ENCODE measurements around the gene EPB42. TPM values are rescaled to one million over a fixed set of nuclear protein-coding genes. Genes with fewer than 3 reads are reported as not detected.

The EPB42 gene
- total RNA-seq, 6 donors from 2014 or later, result 0.39 TPM; not detected in 5

DNA sequence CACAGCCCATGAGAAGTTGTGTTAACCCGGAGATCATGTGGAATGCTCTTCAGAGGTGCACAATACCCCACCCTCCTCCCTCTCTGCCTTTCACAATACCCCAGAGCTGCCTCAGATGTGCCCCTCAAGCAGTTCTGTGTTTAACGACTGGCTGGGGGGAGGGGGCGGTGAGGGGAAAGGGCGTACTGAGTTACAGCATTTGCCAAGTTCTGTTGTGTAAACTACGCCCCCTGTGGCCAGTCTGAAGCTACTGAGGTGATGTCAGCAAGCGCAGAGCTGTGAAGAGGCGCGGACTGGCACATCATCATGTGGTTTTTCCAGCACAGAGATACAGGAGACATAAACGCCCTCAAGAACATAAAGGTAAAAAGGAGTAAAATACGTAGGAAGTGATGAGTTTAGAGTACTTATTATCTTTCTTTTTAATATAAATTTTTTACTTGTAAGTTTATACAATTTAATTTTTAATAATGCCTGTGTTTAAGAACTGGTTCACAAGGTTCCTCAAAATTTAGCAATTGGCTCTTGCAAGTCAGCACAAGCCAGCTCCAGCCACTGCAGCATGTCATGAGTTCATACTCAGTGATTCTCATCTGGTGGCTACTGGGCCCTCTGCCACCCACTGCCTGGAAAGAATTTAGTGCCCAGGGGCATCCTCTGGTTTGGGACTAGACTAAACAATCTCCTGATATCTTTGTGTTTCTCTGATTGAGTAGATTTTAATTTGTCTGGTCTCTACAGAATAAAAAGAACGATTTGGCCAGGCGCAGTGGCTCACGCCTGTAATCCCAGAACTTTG, 1.7 kb downstream of the EPB42 start:
- no peaks in the 10 kb centered on the region for H3K36me3 ChIP-seq
- DNase-seq (no peak), ATAC-seq (ENCODE audit: low FRiP score in 2 of 2) (no peak)
- no peak overlapping the region for H3K4me3 ChIP-seq
- TF ChIP-seq, protein P1, sequence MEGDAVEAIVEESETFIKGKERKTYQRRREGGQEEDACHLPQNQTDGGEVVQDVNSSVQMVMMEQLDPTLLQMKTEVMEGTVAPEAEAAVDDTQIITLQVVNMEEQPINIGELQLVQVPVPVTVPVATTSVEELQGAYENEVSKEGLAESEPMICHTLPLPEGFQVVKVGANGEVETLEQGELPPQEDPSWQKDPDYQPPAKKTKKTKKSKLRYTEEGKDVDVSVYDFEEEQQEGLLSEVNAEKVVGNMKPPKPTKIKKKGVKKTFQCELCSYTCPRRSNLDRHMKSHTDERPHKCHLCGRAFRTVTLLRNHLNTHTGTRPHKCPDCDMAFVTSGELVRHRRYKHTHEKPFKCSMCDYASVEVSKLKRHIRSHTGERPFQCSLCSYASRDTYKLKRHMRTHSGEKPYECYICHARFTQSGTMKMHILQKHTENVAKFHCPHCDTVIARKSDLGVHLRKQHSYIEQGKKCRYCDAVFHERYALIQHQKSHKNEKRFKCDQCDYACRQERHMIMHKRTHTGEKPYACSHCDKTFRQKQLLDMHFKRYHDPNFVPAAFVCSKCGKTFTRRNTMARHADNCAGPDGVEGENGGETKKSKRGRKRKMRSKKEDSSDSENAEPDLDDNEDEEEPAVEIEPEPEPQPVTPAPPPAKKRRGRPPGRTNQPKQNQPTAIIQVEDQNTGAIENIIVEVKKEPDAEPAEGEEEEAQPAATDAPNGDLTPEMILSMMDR (IDR thresholded peaks at IDR 0.05), result no peak
- no peak for TF ChIP-seq EP300 (IDR thresholded peaks at IDR 0.05)
- no peak for TF ChIP-seq POLR2AphosphoS5 (IDR thresholded peaks at IDR 0.05)
- TF ChIP-seq POLR2A (IDR thresholded peaks at IDR 0.05), result no peak
- no peaks in the 10 kb centered on the region for H3K4me1 ChIP-seq
- 51 to 55% methylated on average over 13 of the region's 13 CpGs for WGBS, 2 donors
- H3K27me3 ChIP-seq, result no peaks in the 10 kb centered on the region
- no peaks in the 10 kb centered on the region for H3K9me3 ChIP-seq
- H3K27ac ChIP-seq, result no peak overlapping the region

DNA sequence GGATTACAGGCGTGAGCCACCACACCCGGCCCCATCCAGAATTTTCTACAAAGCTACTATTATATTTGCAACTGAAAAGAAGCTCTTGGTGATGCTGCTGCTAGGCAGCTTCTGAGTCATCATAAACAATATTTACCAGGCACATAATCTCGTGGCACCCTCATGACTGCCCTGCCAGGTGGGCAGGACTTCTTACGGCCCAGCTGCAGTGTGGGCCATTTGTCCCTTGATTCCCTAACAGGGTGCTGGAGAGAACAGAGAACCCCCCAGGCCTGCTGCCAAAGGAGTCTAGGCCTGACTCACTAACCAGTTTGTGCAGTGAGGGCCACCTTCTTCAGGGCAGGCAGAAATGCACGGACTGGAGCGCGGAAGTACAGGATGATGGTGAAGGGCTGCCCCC, 4.9 kb downstream of the EPB42 start:
- no peak overlapping the region for H3K27ac ChIP-seq
- H3K27me3 ChIP-seq, result no peaks in the 10 kb centered on the region
- 84 to 88% methylated on average over 5 to 7 of the region's 7 CpGs for WGBS, 2 donors
- DNase-seq (no peak), ATAC-seq (ENCODE audit: low FRiP score in 2 of 2) (no peak)
- no peak overlapping the region for H3K4me3 ChIP-seq
- H3K36me3 ChIP-seq, result no peaks in the 10 kb centered on the region
- no peaks in the 10 kb centered on the region for H3K9me3 ChIP-seq
- no peaks in the 10 kb centered on the region for H3K4me1 ChIP-seq
- TF ChIP-seq, protein P1 (IDR thresholded peaks at IDR 0.05), result no peak
- TF ChIP-seq EP300 (IDR thresholded peaks at IDR 0.05), result no peak
- no peak for TF ChIP-seq POLR2AphosphoS5 (IDR thresholded peaks at IDR 0.05)

DNA sequence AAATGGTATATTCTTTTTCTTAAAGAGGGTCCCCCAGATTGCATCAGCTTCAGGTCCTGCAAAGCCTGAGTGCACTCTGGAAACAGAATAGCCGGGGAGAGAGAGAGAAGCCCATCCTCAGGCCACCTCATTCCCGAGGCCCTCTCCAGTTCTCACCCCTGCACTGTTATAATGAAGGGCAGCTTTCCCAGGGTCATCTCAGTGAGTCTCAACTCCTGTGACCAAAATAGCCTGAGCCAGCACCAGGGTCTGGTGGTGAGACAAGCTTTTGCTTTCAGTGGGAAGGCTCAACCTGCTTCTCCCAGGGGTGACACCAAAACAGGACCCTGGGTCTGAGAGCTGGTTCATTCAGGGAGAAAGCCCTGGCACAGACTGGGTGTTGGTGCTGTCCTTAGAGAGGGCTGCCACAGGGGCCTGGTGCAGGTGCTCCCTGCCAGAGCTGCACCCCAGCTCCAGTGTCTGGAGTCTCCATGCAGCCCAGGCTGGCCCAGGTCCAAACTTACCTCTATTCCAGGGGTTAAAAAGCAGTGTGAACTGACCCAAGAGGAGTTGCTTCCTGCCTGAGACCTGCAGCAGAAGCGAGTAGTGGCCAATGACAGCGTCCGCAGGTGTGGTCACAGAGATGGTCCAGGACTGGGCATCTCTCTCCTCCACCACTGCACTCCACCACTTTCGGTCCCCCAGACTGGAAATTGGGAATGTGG, 6.1 kb downstream of the EPB42 start:
- DNase-seq, result no peak
- TF ChIP-seq EP300 (IDR thresholded peaks at IDR 0.05) (no peak), POLR2AphosphoS5 (IDR thresholded peaks at IDR 0.05) (no peak), POLR2A (IDR thresholded peaks at IDR 0.05) (no peak)
- no peaks in the 10 kb centered on the region for H3K4me1 ChIP-seq
- 78 to 96% methylated on average over 6 of the region's 6 CpGs for WGBS, 2 donors
- no peaks in the 10 kb centered on the region for H3K9me3 ChIP-seq
- H3K4me3 ChIP-seq, result no peak overlapping the region
- no peaks in the 10 kb centered on the region for H3K27me3 ChIP-seq
- ATAC-seq (ENCODE audit: low FRiP score in 2 of 2), result no peak
- no peaks in the 10 kb centered on the region for H3K36me3 ChIP-seq
- no peak overlapping the region for H3K27ac ChIP-seq

DNA sequence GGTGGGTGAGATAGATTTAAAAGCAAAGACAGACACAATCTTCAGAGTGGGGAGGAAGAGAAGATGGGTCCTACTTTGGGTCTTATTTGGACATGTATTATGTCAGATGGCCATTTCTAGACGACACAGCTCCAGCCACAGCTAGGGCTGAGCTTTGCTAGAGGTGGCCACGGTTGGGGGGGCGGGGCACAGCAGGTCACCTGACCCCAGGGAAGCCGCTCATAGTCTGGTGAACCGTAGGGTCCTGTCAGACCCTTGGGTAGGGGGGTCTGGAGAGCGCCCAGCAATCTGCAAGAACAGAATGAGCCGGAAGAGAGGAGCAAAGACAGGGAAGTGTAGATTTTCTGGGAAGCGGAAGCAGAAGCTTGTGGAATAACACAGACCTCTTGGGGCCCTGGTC, 6.6 kb downstream of the EPB42 start:
- H3K4me3 ChIP-seq, result no peak overlapping the region
- ATAC-seq (ENCODE audit: low FRiP score in 2 of 2), result no peak
- no peaks in the 10 kb centered on the region for H3K9me3 ChIP-seq
- H3K36me3 ChIP-seq, result no peaks in the 10 kb centered on the region
- TF ChIP-seq POLR2AphosphoS5 (IDR thresholded peaks at IDR 0.05) (no peak), POLR2A (IDR thresholded peaks at IDR 0.05) (no peak), EP300 (IDR thresholded peaks at IDR 0.05) (no peak)
- H3K4me1 ChIP-seq, result no peaks in the 10 kb centered on the region
- no peak for DNase-seq
- WGBS, 2 donors, result 79% methylated on average over 8 of the region's 8 CpGs
- H3K27ac ChIP-seq, result no peak overlapping the region
- H3K27me3 ChIP-seq, result peaks cover 0 to 3% (median 0%) of the 10 kb centered on the region in 4 donors

DNA sequence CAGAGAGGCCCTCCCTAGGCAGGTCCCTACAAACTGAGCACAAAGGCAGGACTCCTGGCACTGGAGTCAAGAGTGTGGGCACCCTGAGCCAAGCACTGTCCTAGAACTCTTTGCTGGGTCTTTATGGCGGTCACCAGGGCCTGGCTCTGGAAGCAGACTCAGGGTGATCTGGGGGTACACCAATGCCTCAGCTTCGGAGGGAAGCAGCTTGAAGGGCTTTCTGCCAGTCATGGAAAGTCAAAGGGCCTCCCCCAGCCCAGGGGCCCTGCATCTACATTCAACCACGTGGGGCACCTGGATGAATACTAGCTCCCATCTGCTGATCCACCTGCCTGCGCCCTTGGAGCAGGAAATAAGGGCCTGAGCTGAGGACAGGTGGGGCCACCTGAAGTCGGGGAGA, 7.4 kb downstream of the EPB42 start:
- Histone ChIP-seq H3K27me3 (peaks cover 0 to 5% (median 0%) of the 10 kb centered on the region in 4 donors), H3K4me3 (no peak overlapping the region), H3K36me3 (no peaks in the 10 kb centered on the region), H3K27ac (no peak overlapping the region), H3K9me3 (no peaks in the 10 kb centered on the region), H3K4me1 (no peaks in the 10 kb centered on the region)
- DNase-seq (no peak), ATAC-seq (ENCODE audit: low FRiP score in 2 of 2) (no peak)
- 80 to 84% methylated on average over 1 to 5 of the region's 5 CpGs for WGBS, 2 donors
- TF ChIP-seq POLR2A (IDR thresholded peaks at IDR 0.05) (no peak), EP300 (IDR thresholded peaks at IDR 0.05) (no peak), POLR2AphosphoS5 (IDR thresholded peaks at IDR 0.05) (no peak)
- TF ChIP-seq, protein P1 (IDR thresholded peaks at IDR 0.05), result no peak
